Loucy (cell line): ENCODE data around the gene TRPM6.

Source experiments
- CTCF ChIP-seq: fragments of 200-600 bp; sonication (generic); conservative IDR thresholded peaks from 2 replicates; pipeline ENCODE4 v1.5.1; 2014; ENCODE audit warnings: mild to moderate bottlenecking, antibody characterized with exemption, low read length
- EZH2phosphoT487 ChIP-seq: fragments of 200-600 bp; IDR thresholded peaks from 2 replicates; pipeline ENCODE4 v1.6.1; 2018; ENCODE audit warnings: antibody characterized with exemption, mild to moderate bottlenecking, moderate library complexity, borderline replicate concordance

DNA sequence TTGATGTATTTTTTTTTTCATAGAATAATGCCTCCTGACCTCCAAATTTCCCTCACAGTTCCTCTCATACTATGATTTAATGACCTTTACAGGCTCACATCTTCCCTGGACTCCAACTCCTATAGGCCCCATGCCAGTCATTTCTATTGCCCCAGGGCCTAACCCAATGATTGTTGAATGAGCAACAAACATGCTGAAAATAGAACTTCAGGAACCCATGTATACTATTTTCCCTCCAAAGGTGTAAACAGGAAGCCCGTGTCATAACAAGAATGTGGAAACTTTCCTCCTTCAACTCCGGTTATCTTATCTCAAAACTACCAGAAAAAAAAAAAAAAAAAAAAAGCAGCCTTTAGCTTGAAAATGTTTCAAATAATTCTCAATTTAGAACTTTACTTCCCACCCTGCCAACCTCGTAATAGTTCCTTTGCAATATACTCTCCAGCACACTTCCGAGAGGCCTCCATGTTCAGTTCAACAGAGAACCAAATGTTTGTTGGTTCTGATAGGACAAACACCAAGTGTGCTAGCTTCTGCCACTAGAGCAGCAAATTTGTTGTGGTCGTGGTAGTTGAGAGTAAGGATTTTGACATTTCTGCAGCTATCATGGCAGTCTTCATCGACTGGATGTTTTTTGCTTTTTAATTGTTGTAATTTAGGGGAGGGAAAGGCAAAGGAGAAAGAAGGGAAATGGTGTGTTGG, 25.8 kb downstream of the TRPM6 start:
- TF ChIP-seq EZH2phosphoT487: no peak
- no peak for TF ChIP-seq CTCF
